Activated naive CD4-positive, alpha-beta T cell treated with anti-CD3 and anti-CD28 coated beads, Interleukin-2, amount 50 U/mL, for 24 hours (primary cell): ENCODE results near the gene RYK.
"Not testable (repeated sequence)": the region's sequence is repeated elsewhere in the genome, so short reads cannot be mapped to it uniquely, and the experiment has no call there.

Experiments
- H3K27ac Mint-ChIP-seq: one replicate; pipeline ENCODE4 v1.8.0; 2021; ENCODE audit warnings: mild to moderate bottlenecking, mixed read lengths
- H3K27me3 Mint-ChIP-seq: one replicate; pipeline ENCODE4 v1.8.0; 2021; ENCODE audit warnings: mixed read lengths
- H3K36me3 Mint-ChIP-seq: one replicate; pipeline ENCODE4 v1.8.0; 2021; ENCODE audit warnings: mixed read lengths
- H3K4me1 Mint-ChIP-seq: one replicate; pipeline ENCODE4 v1.8.0; 2021; ENCODE audit warnings: mixed read lengths
- H3K4me3 Mint-ChIP-seq: one replicate; pipeline ENCODE4 v1.8.0; 2021; ENCODE audit warnings: mild to moderate bottlenecking, mixed read lengths
- H3K9me3 Mint-ChIP-seq: one replicate; pipeline ENCODE4 v1.8.0; 2021; ENCODE audit warnings: mixed read lengths

The RYK gene

GRCh38 chr3:134212967-134213665 is 37.5 kb downstream of the RYK start:
- H3K27me3 Mint-ChIP-seq, result no peaks in the 10 kb centered on the region
- H3K36me3 Mint-ChIP-seq, result peaks cover 6% of the 10 kb centered on the region
- H3K27ac Mint-ChIP-seq, result peak overlapping the region; percentile 2
- H3K4me3 Mint-ChIP-seq, result no peak overlapping the region
- peaks cover 35% of the 10 kb centered on the region for H3K4me1 Mint-ChIP-seq
- H3K9me3 Mint-ChIP-seq, result no peaks in the 10 kb centered on the region

- no peak overlapping the region for H3K4me3 Mint-ChIP-seq
- H3K36me3 Mint-ChIP-seq, result peaks cover 8% of the 10 kb centered on the region
- H3K9me3 Mint-ChIP-seq, result no peaks in the 10 kb centered on the region
- no peak overlapping the region for H3K27ac Mint-ChIP-seq
- H3K27me3 Mint-ChIP-seq, result no peaks in the 10 kb centered on the region
- peaks cover 29% of the 10 kb centered on the region for H3K4me1 Mint-ChIP-seq
Observed at GRCh38 chr3:134211797-134212196, 38.9 kb downstream of the RYK start.

DNA sequence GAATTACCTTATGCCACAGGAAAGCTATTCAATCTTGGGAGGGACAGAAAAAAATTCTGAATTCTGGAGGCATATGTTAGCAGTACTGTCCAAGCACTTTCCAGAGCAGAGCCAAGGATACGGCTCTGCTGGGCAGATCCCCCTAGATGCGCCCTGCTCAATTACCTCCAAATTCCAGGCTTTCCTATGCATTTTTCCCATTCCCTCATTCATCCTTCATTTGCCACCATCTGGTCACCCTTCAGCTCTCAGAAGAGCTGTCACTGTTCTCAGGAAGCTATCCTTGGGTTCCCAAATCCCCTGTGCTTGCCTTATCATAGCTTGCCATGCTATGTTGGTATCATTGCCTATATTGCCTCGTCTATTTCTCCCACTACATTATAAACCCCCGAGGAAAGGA is 45.2 kb downstream of the RYK start:
- Mint-ChIP-seq H3K36me3 (peaks cover 15% of the 10 kb centered on the region), H3K9me3 (no peaks in the 10 kb centered on the region), H3K4me3 (no peak overlapping the region), H3K27me3 (no peaks in the 10 kb centered on the region), H3K4me1 (peaks cover under 1% of the 10 kb centered on the region), H3K27ac (no peak overlapping the region)

GRCh38 chr3:134201201-134202130 is 49.2 kb downstream of the RYK start:
- Mint-ChIP-seq H3K27ac (no peak overlapping the region), H3K36me3 (peaks cover 19% of the 10 kb centered on the region), H3K9me3 (no peaks in the 10 kb centered on the region)

GRCh38 chr3:134199880-134200279 is 50.8 kb downstream of the RYK start:
- not testable (repeated sequence) for H3K27ac Mint-ChIP-seq, H3K4me3 Mint-ChIP-seq

More at GRCh38 chr3:134201201-134202130, 49.2 kb downstream of the RYK start:
- H3K27me3 Mint-ChIP-seq, result no peaks in the 10 kb centered on the region
- H3K4me1 Mint-ChIP-seq, result no peaks in the 10 kb centered on the region
- no peak overlapping the region for H3K4me3 Mint-ChIP-seq

GRCh38 chr3:134199240-134199639 is 51.4 kb downstream of the RYK start:
- Mint-ChIP-seq H3K9me3 (no peaks in the 10 kb centered on the region), H3K27ac (no peak overlapping the region), H3K36me3 (peaks cover 24% of the 10 kb centered on the region), H3K4me3 (no peak overlapping the region), H3K4me1 (no peaks in the 10 kb centered on the region), H3K27me3 (no peaks in the 10 kb centered on the region)

More at GRCh38 chr3:134199880-134200279, 50.8 kb downstream of the RYK start:
- H3K4me1 Mint-ChIP-seq, H3K9me3 Mint-ChIP-seq, H3K27me3 Mint-ChIP-seq: not testable (repeated sequence)
- peaks cover 19% of the 10 kb centered on the region for H3K36me3 Mint-ChIP-seq

DNA sequence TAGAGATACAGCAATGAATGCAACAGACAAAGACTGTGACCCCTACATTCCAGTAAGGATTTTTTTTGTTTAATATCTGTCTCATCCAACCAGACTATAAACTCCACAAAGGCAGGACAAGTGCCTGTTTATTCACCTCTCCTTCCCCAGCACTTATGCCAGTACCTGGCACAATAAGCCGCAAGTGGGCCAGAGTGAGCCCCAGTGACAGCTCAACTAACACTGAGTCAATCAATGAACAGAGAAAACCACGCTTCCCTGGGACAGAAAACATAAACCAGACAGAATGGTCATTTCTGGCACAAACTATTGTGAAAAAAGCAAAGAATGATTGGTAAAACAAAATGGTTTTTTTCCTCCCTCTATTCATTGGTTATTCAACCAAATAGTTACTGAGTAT is 52.2 kb downstream of the RYK start:
- Mint-ChIP-seq H3K4me1 (no peaks in the 10 kb centered on the region), H3K36me3 (peaks cover 25% of the 10 kb centered on the region), H3K9me3 (no peaks in the 10 kb centered on the region), H3K4me3 (no peak overlapping the region), H3K27me3 (no peaks in the 10 kb centered on the region), H3K27ac (no peak overlapping the region)

DNA sequence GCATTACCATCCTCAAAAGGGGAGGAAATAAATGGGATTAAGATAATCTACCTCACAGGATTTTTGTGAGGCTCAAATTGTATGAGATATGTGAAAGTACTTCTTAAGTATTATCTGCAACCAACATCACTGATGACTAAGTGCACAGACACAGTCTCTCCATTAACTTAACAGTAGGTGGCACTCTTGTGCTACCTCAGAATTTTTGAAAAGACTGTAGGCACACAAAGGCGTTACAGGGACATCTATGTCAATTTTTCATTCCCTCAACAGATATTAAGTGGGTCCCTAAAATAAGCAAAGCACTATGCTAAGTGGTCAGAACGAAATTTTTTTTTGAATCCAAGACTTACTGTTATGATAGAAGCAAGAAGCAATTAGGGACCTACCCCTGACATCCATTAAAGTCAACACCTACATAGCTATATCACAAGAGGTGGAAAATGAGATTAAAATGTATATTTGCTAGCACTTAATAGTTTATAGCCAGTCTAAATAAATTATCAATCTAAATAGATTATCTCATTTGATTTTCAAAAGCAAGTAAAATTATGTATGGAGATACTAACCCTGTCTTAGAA is 52.9 kb downstream of the RYK start:
- H3K27me3 Mint-ChIP-seq, result no peaks in the 10 kb centered on the region
- H3K4me1 Mint-ChIP-seq, result no peaks in the 10 kb centered on the region
- no peak overlapping the region for H3K27ac Mint-ChIP-seq
- H3K4me3 Mint-ChIP-seq, result no peak overlapping the region
- no peaks in the 10 kb centered on the region for H3K9me3 Mint-ChIP-seq
- H3K36me3 Mint-ChIP-seq, result peaks cover 25% of the 10 kb centered on the region

DNA sequence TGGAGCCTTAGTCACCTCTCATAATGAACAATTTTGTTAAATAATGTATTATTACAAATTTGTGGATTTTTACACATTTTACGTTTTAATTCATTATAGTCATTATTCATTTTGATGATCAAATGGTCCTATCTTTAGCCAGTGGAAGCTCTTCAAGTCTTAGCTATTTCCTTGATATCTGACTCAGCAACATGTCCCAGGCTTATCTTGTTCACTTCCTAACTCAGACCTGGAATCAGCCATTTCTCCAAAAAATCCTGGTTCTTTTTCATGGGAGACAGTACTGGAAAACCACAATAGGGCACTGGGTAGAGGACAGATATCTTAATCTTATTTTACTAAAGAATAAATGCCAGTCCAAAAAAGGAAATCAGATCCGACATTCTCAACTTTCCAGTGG is 56.4 kb downstream of the RYK start:
- H3K9me3 Mint-ChIP-seq, result no peaks in the 10 kb centered on the region
- no peak overlapping the region for H3K4me3 Mint-ChIP-seq
- no peak overlapping the region for H3K27ac Mint-ChIP-seq
- H3K27me3 Mint-ChIP-seq, result no peaks in the 10 kb centered on the region
- peaks cover 14% of the 10 kb centered on the region for H3K36me3 Mint-ChIP-seq
- no peaks in the 10 kb centered on the region for H3K4me1 Mint-ChIP-seq

DNA sequence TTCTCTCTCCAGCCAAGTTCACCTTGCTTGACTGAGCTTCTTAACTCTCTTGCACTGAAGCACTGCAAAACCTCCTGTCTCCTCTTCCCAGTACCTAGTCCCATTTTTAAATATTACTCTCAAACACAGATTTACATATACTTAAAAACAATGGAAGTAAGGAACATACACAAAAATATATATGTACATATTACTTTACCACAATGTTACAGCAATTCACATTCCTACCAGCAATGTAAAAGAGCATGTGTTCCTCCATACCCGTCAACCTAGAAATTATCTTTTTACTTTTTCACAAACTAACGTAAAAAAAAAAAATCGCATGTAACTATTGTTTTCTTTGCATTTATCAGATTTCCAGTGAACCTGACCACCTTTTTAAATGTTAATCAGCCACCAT is 60.4 kb downstream of the RYK start:
- H3K4me1 Mint-ChIP-seq, result no peaks in the 10 kb centered on the region
- peaks cover 24% of the 10 kb centered on the region for H3K36me3 Mint-ChIP-seq
- no peak overlapping the region for H3K4me3 Mint-ChIP-seq
- no peak overlapping the region for H3K27ac Mint-ChIP-seq
- H3K27me3 Mint-ChIP-seq, result no peaks in the 10 kb centered on the region
- no peaks in the 10 kb centered on the region for H3K9me3 Mint-ChIP-seq

DNA sequence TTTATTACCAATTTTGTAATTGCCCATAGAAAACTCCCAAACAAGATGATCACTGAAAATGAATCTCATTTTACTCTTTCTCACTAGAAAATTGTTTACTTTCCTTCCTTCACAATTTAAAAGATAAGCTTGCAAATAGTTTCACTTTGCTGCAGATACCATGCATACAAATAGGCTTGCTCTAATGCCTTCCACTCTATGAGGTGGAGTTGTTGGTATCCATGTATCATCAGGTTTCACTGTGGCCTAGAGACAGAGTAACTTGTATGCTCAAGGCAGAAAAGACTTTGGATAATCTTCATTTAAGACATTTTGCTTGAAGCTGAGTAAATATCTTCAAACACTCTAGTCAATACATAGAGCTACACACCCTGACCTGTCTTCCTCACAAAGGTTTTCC is 60.8 kb downstream of the RYK start:
- H3K4me3 Mint-ChIP-seq, result no peak overlapping the region
- no peak overlapping the region for H3K27ac Mint-ChIP-seq
- peaks cover 24% of the 10 kb centered on the region for H3K36me3 Mint-ChIP-seq
- H3K4me1 Mint-ChIP-seq, result no peaks in the 10 kb centered on the region
- no peaks in the 10 kb centered on the region for H3K27me3 Mint-ChIP-seq
- no peaks in the 10 kb centered on the region for H3K9me3 Mint-ChIP-seq

GRCh38 chr3:134186391-134186790 is 64.3 kb downstream of the RYK start:
- Mint-ChIP-seq H3K4me1 (peaks cover 4% of the 10 kb centered on the region), H3K27ac (no peak overlapping the region), H3K36me3 (peaks cover 15% of the 10 kb centered on the region), H3K4me3 (no peak overlapping the region), H3K27me3 (no peaks in the 10 kb centered on the region), H3K9me3 (no peaks in the 10 kb centered on the region)

DNA sequence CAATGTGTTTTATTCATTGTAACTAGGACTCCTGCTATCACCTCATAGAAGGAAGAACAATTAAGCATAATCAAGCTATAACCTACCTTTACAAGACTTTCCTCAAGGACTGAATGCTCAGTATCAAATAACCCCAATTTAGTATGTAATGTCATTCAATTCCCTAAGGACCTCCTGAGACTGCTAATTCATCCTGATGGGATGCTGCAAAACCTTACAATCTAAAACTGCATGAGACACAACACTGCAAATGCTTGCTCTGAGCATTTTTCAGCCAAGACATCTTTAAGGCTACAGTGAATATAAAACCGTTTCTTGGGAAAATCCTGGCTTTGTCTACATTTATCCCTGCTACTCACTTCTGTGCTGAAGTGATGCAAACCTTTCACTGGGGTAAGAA is 69.9 kb downstream of the RYK start:
- Mint-ChIP-seq H3K36me3 (peaks cover 13% of the 10 kb centered on the region), H3K9me3 (no peaks in the 10 kb centered on the region), H3K27ac (no peak overlapping the region), H3K27me3 (no peaks in the 10 kb centered on the region), H3K4me3 (no peak overlapping the region), H3K4me1 (peaks cover 4% of the 10 kb centered on the region)

GRCh38 chr3:134179508-134179907 is 71.2 kb downstream of the RYK start:
- H3K4me3 Mint-ChIP-seq, result no peak overlapping the region
- no peak overlapping the region for H3K27ac Mint-ChIP-seq
- H3K36me3 Mint-ChIP-seq, result peaks cover 19% of the 10 kb centered on the region
- peaks cover 4% of the 10 kb centered on the region for H3K4me1 Mint-ChIP-seq
- H3K27me3 Mint-ChIP-seq, result no peaks in the 10 kb centered on the region
- no peaks in the 10 kb centered on the region for H3K9me3 Mint-ChIP-seq

DNA sequence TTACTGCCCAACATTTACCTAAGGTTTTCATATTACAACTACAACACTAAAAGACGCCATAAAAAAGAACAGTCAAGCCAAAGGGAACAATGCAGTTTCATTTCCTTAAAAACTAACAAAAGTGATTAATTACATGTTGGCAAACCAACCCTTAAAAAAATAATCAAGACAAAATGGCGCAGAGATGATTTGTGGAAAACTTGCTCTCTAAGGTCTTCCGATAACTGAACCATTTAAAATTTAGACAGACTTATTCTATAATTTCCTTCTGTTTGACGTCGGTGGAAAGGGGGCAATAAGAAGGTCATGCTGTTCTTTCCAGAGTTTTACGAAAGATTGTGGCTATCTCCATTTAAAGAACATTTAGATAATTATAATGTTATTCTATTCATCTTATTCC is 87.6 kb downstream of the RYK start:
- H3K27ac Mint-ChIP-seq, result no peak overlapping the region
- H3K27me3 Mint-ChIP-seq, result no peaks in the 10 kb centered on the region
- no peak overlapping the region for H3K4me3 Mint-ChIP-seq
- no peaks in the 10 kb centered on the region for H3K9me3 Mint-ChIP-seq
- H3K4me1 Mint-ChIP-seq, result no peaks in the 10 kb centered on the region
- H3K36me3 Mint-ChIP-seq, result peaks cover 18% of the 10 kb centered on the region
